HG02870 (cell line): ENCODE measurements around the gene IMPDH1.

Experiments used
- ATAC-seq: cut with Tn5 transposase; IDR thresholded peaks from one replicate; pipeline ENCODE4 v1.9.1; 2021; ENCODE audit warnings: mild to moderate bottlenecking, moderate library complexity; ENCODE audit not compliant: unreplicated experiment

The IMPDH1 gene

DNA sequence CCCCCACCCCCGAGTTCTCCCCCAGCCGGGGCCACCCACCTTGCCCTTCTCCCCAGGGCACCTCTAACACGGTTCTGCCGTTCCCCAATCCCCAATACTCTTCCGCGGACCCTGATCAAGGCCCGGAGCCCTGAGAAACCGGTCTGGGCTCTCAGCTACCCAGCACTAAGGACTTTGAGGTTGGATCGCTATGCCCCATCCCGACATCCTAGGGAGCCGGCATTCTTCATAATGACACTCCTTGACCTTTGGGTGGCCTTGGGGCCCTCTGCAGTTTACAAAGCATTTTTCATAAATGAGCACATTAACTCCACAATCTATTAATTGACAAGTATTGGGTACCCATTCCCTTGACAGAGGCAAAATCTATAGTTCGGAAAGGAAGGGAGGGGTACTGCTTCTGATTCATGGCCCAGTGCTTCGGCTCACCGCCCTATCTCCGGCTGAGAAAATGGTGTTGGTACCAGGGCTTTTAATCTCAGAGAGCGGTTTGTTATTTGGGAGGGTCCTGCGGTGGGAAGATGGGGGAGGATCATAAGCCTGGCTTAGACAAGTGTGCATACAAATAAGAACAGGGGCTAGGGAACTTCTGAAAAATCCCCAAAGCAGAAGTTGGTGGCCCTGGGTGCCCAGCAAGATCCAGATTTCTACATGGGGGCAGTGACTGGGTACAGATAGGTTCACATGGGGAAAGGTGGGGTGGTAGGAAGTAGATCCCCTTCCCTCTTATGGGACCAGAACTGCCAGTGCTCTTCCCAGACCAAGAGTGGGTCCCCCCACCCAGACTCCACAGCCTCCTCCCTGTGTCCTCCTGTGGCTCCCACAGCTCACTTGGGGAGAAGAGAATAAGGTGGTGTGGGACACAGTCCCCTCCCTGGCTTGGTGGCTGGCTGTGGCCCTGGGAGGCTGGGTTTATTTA lies 3.2 kb downstream of the IMPDH1 start:
- no peak for ATAC-seq

DNA sequence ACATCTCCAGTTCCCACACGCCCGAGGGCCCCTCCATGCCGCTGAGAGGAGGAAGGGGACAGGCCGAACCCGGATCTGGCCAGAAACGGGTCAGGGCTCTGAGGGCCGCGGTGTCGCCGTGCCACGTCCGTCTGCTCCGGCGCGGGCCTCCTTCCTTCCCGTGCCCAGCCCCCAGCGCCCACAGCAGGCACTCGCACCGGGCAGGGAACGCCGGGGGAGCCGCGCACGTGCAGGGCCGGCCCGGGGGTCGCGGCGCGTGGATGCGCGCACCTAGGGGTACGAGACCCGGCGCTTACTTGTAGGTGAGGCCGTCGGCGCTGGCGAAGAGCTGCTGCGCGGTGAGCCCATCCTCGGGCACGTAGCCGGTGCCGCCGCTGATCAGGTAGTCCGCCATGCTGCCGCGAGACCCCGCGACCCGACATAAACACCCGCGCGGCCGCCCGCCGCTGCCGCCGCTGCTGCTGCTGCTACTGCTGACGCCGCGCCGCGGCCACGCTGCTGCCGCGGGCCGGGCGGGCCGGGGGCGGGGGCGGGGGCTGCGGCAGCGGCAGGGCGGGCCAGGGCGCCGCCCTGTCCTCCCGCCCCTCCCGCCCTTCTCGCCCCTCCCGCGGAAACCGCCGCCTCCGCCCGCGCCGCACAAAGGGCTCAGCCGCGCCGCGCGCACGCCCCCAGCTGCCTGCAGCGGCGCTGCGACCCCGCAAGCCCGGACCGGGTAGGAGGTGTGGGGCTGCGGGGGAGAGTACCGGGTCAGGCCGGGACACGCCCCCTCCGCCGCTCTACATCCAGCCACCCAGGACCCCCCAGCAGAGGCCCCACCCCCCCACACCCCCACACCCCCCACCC lies 4.1 kb downstream of the IMPDH1 start:
- no peak for ATAC-seq

DNA sequence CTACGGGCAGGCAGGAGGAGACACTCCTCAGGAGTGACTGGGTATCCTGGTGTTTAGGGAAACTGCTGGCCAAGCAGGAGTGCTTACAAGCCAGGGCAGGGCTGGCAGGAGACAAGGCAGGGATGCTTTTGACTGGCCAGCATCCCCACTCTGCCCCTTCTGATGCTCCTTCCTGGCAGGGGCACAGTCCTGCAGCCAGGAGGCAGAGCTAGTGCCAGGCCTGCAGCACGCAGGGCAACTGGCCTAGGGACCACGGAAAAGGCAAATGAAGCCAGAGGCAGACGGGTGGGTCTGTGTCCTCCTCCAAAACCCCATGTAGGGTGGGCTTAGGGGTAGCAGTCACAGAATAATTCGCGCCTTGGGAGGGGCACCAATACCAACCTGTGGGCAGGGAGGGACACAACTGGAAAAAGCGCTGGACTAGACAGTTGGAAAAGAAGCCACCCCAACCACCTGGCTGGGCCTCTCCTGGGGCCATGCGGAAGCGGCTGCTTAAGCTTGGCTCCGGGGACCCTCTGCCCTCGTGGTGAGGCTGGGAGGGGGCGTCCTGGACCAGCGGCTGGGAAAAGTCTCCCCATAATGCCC lies 4.8 kb downstream of the IMPDH1 start:
- no peak for ATAC-seq

DNA sequence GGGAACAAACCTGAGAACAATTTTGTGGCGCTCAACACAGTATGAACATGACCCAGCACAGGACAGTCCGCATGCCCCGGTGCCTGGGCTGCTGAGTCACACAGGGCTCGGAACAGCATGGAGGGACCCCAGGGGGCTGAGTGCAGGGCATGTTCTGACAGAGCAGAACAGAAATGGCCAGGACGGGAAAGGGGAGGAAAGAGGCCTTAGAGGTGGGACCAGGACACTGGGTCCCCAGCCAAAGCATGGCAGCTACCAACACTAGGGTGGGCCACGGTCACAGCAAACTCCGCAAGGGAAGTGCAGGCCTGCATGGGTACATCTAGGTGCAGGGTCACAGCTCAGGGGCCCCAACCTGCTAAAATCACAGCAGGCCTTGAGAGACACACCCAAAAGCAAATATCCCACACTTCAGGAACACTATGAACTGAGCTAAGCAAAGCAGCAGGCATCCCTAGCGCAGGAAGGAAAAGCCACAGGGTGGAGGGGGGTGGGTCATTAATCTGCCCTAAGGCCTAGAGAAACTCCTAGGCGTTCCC lies 5.6 kb downstream of the IMPDH1 start:
- no peak for ATAC-seq

- ATAC-seq, result no peak
Measured at GRCh38 chr7:128403676-128404075, 6.1 kb downstream of the IMPDH1 start.

GRCh38 chr7:128402356-128402755 lies 7.4 kb downstream of the IMPDH1 start:
- no peak for ATAC-seq

DNA sequence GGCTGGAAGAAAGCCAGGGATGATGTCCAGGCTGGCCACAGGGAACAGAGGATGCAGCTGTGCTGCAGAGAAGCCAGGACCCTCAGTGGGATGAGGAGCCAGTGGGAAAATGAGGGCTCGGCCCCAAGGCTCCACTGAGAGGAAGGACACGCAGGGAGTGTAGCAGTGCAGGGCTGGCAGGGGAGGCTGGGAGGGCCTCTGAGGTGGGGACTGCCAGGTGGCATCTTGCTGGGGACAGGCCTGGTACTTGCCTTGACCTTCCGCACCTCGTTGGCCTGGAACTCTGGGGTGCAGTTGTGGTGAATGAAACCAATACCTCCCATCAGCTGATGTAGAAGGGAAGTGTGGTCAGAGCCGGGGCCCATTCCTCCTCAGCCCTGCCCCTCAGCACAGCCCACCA lies 9.2 kb downstream of the IMPDH1 start:
- no peak for ATAC-seq

- ATAC-seq, result no peak
Measured at GRCh38 chr7:128399991-128400390, 9.8 kb downstream of the IMPDH1 start.

GRCh38 chr7:128398841-128399135 lies 11.0 kb downstream of the IMPDH1 start:
- no peak for ATAC-seq

DNA sequence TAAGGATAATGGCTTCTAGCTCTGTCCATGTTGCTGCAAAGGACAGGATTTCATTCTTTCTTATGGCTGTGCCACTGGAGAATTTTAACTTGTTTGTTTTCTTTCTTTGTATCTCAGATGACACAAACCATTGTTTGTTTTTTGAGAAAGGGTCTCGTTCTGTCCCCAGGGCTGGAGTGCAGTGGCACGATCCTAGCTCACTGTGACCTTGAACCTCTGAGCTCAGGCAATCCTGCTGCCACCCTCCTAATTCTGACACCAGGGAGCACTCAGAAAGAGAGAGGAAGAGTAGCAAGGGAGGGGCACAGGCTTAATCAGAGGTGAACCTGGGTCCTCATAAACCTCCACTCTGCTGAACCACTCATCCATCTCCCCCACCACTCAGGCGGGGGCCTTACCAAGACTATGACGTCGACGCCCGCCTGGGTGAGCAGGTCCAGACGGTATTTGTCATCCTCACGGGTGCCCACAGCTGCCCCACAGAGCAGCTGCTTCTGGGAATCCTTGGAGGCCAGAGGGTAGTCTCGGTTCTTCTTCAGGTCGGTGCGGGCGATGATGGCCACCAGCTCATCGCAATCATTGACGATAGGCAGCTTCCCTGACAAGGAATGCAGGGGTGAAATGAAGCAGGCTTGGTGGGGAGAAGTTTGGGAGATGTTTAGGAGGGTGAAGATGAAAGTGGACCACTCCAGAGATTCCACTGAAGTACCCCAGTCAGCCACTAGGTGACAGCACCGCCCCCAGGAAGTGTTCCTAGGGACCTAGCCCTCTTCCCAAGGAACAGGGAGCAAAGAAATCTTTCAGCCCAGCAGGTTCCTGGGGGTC lies 11.6 kb downstream of the IMPDH1 start:
- no peak for ATAC-seq

DNA sequence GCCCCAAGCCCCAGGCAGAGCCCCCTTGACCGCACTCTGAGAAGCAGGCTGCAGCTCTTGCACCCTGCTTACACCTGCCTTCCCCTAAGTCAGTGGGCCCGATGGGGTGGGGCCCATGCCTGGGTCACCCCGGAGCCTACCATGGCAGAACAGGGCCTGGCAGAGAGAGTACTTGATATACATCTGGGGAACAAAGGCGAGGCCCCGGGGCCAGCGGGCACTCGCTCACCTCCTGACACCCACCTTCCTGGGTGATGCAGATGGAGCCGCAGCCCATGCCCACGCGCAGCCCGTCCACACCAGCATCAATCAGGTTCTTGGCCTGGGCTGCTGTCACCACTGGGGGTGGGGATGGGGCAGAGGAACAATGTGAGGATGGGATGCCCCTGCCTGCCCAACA lies 13.4 kb downstream of the IMPDH1 start:
- no peak for ATAC-seq

- no peak for ATAC-seq
Measured at GRCh38 chr7:128395748-128396147, 14.0 kb downstream of the IMPDH1 start.

DNA sequence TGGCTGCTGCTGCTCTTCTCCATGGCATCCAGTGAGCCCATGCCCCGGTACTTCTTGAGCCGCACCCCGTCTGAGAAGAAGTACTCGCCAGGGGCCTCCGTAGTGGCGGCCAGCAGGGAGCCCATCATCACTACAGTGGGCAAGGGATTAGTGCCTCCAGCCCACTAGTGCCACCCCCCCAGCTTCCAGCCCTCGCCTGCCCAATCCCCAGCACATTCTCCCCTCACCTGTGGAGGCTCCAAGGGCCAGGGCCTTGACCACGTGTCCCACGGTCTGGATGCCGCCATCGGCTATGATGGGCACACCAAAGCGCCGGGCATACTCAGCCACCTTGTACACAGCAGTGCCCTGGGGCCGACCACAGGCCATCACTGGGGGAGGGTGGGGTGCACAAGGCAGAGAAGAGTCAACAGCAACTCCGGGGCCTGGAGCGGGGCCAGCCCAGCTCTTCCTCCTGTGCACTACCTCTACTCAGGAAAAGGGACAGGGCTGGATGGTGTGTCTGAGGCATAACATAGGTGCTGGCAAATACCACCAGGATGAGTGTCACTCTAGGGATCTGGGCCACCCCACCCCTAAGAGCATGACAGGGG lies 14.8 kb downstream of the IMPDH1 start:
- no peak for ATAC-seq

GRCh38 chr7:128393526-128394330 lies 16.1 kb downstream of the IMPDH1 start:
- ATAC-seq, result no peak

- ATAC-seq, result no peak
Measured at GRCh38 chr7:128392446-128393327, 17.1 kb downstream of the IMPDH1 start.

GRCh38 chr7:128391805-128392204 lies 18.0 kb downstream of the IMPDH1 start:
- no peak for ATAC-seq

GRCh38 chr7:128390871-128391565 lies 18.8 kb downstream of the IMPDH1 start:
- no peak for ATAC-seq
